Muscle layer of duodenum (tissue), 2 donors: ENCODE results near the gene MLIP.
"Not testable (repeated sequence)": the region's sequence is repeated elsewhere in the genome, so short reads cannot be mapped to it uniquely, and the experiment has no call there.

Experiments
- H3K27ac ChIP-seq: one replicate; pipeline ENCODE4 v1.7.0; 2013; ENCODE audit warnings: mild to moderate bottlenecking, low read length
- H3K27me3 ChIP-seq: one replicate; pipeline ENCODE4 v1.7.0; 2013; ENCODE audit warnings: low read depth, mild to moderate bottlenecking, control low read depth, low read length
- H3K36me3 ChIP-seq, 2 donors: one replicate each; pipeline ENCODE4 v1.7.0; 2013; ENCODE audit warnings: low read length in 2 of 2, control low read depth in 1 of 2, mild to moderate bottlenecking in 1 of 2; ENCODE audit not compliant: insufficient read depth in 2 of 2, control insufficient read depth in 1 of 2
- H3K4me1 ChIP-seq, 2 donors: one replicate each; pipeline ENCODE4 v1.7.0; 2013; ENCODE audit warnings: low read length in 2 of 2, mild to moderate bottlenecking in 2 of 2, control low read depth in 1 of 2, moderate library complexity in 1 of 2; ENCODE audit not compliant: insufficient read depth in 2 of 2, control insufficient read depth in 1 of 2
- H3K4me3 ChIP-seq, 2 donors: one replicate each; pipeline ENCODE4 v1.7.0; 2013; ENCODE audit warnings: low read length in 2 of 2, low read depth in 1 of 2, mild to moderate bottlenecking in 1 of 2
- H3K9me3 ChIP-seq, 2 donors: one replicate each; pipeline ENCODE4 v1.7.0; 2013; ENCODE audit warnings: low read length in 2 of 2, control low read depth in 1 of 2, mild to moderate bottlenecking in 1 of 2; ENCODE audit not compliant: control insufficient read depth in 1 of 2
- donor health status: healthy.

The MLIP gene

GRCh38 chr6:54234539-54234938, 123.3 kb downstream of the MLIP start:
- H3K4me3 ChIP-seq = no peak overlapping the region
- H3K9me3 ChIP-seq = no peaks in the 10 kb centered on the region
- no peaks in the 10 kb centered on the region for H3K4me1 ChIP-seq
- no peak overlapping the region for H3K27ac ChIP-seq
- H3K27me3 ChIP-seq = no peaks in the 10 kb centered on the region
- H3K36me3 ChIP-seq = no peaks in the 10 kb centered on the region

- H3K36me3 ChIP-seq = no peaks in the 10 kb centered on the region
- no peaks in the 10 kb centered on the region for H3K9me3 ChIP-seq
Observed at GRCh38 chr6:54236984-54237383, 125.7 kb downstream of the MLIP start.

GRCh38 chr6:54238396-54238795, 127.2 kb downstream of the MLIP start:
- no peak overlapping the region for H3K4me3 ChIP-seq
- H3K27me3 ChIP-seq = no peaks in the 10 kb centered on the region
- H3K36me3 ChIP-seq = no peaks in the 10 kb centered on the region
- H3K27ac ChIP-seq = no peak overlapping the region
- H3K9me3 ChIP-seq = no peaks in the 10 kb centered on the region
- no peaks in the 10 kb centered on the region for H3K4me1 ChIP-seq

More at GRCh38 chr6:54236984-54237383, 125.7 kb downstream of the MLIP start:
- no peaks in the 10 kb centered on the region for H3K4me1 ChIP-seq
- no peak overlapping the region for H3K27ac ChIP-seq
- H3K4me3 ChIP-seq = no peak overlapping the region
- no peaks in the 10 kb centered on the region for H3K27me3 ChIP-seq

DNA sequence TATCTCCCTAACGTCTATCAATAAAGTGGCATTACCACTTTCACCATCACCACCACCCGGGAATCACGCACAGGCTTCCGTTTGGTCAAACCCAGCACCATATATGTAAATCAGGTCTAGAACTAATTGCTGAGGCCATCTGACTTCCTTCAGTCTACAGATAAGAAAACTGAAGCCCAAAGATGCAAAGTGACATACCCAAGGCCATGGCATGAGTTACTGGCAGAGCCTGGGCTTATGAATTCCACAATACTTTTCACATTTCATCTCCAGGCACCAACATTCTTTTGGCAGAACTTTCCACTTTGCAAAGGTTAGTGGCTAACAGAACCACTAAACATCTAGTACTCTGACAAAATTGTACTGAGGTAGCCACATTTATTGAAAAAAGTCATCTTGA, 132.5 kb downstream of the MLIP start:
- Histone ChIP-seq H3K27ac (no peak overlapping the region), H3K4me3 (no peak overlapping the region), H3K36me3 (no peaks in the 10 kb centered on the region), H3K9me3 (no peaks in the 10 kb centered on the region), H3K27me3 (no peaks in the 10 kb centered on the region), H3K4me1 (no peaks in the 10 kb centered on the region)

GRCh38 chr6:54244430-54244829, 133.2 kb downstream of the MLIP start:
- Histone ChIP-seq H3K4me3 (no peak overlapping the region), H3K36me3 (no peaks in the 10 kb centered on the region), H3K27ac (no peak overlapping the region), H3K27me3 (no peaks in the 10 kb centered on the region), H3K9me3 (no peaks in the 10 kb centered on the region), H3K4me1 (no peaks in the 10 kb centered on the region)

GRCh38 chr6:54245265-54245664, 134.0 kb downstream of the MLIP start:
- no peak overlapping the region for H3K4me3 ChIP-seq
- H3K9me3 ChIP-seq = no peaks in the 10 kb centered on the region
- H3K4me1 ChIP-seq = no peaks in the 10 kb centered on the region
- no peaks in the 10 kb centered on the region for H3K36me3 ChIP-seq
- no peak overlapping the region for H3K27ac ChIP-seq
- H3K27me3 ChIP-seq = no peaks in the 10 kb centered on the region

DNA sequence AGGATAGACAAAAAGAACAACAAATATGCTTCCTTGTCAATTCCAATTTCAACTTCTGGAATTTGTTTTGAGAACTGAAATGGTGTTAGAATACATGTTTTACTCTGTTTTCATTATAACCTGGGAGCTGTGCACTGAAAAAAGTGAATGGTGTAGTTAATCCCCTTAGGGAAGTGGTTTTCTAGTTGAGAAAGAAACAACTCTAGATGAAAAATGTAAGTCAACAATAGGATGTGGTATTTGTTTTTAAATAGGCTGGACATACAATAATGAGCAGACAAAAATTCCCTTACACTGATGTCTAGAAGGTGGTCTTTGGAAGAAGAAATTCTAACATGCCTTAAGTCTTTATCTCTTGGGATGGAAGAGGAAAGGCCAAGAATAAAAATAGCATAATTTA, 137.1 kb downstream of the MLIP start:
- Histone ChIP-seq H3K36me3 (no peaks in the 10 kb centered on the region), H3K4me3 (no peak overlapping the region), H3K27ac (no peak overlapping the region), H3K4me1 (no peaks in the 10 kb centered on the region), H3K9me3 (no peaks in the 10 kb centered on the region), H3K27me3 (no peaks in the 10 kb centered on the region)

DNA sequence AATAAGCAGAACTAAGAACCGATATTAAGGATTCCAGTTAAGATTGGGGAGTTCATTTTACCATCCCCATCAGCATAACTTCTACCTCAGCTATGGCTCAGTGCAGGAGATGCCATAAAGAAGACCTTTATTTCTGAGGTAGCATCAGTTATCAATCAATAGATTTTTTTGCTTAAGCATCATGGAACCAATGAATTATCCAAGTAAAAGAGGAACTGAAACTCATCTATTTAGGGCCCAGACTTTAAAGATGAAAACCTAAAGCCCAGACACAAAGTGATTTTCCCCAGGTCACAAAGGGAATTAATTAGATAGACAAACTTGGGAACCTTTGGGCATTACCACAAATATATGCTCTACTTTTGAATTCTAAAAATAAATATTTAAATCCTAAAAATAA, 137.8 kb downstream of the MLIP start:
- H3K4me3 ChIP-seq = no peak overlapping the region
- H3K9me3 ChIP-seq = no peaks in the 10 kb centered on the region
- H3K36me3 ChIP-seq = no peaks in the 10 kb centered on the region
- no peaks in the 10 kb centered on the region for H3K4me1 ChIP-seq
- H3K27me3 ChIP-seq = no peaks in the 10 kb centered on the region
- no peak overlapping the region for H3K27ac ChIP-seq

GRCh38 chr6:54249812-54250211, 138.6 kb downstream of the MLIP start:
- H3K27me3 ChIP-seq, H3K27ac ChIP-seq, H3K36me3 ChIP-seq, H3K4me3 ChIP-seq, H3K4me1 ChIP-seq, H3K9me3 ChIP-seq: not testable (repeated sequence)

DNA sequence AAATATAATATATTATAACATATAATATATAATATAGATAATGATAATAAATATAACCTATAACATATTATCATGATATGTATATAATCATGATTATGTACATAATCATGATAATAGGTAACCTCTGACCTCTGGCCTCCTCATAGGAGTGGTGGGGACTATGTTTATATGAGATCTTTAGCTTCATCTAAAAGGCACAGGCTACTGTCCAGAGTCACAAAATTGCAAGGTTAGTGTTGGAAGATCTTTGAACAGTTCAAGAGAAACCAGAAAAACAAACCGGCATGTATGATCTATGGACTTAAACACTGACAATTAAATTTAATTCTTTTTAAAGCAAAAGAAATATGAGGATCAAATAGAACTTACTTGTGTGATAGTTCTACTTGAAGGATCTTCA, 141.3 kb downstream of the MLIP start:
- Histone ChIP-seq H3K27ac (no peak overlapping the region), H3K36me3 (no peaks in the 10 kb centered on the region), H3K27me3 (no peaks in the 10 kb centered on the region), H3K9me3 (no peaks in the 10 kb centered on the region), H3K4me3 (no peak overlapping the region), H3K4me1 (peaks cover 0 to 6% of the 10 kb centered on the region in 2 donors)

DNA sequence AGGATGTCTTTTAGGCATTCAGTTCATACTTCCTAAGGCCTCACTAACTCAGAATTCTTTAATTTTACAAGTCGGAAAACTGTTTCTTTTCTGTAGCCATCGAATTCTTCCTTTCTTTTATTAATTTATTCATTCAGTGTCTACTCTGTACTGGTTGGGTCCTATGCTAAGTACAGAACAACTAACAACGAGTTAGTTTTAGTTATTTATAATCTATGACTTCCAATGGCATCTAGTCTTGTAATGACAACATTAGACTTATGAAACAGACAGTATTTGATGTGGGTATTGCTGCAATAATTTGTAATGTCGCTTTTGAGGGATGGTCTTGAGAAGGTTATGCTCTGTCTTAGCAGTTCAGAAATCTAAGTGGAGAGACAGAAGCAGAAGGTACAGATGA, 141.7 kb downstream of the MLIP start:
- H3K4me1 ChIP-seq = peaks cover 0 to 6% of the 10 kb centered on the region in 2 donors
- no peak overlapping the region for H3K4me3 ChIP-seq
- H3K27me3 ChIP-seq = no peaks in the 10 kb centered on the region
- no peaks in the 10 kb centered on the region for H3K9me3 ChIP-seq
- no peak overlapping the region for H3K27ac ChIP-seq
- H3K36me3 ChIP-seq = no peaks in the 10 kb centered on the region

GRCh38 chr6:54254886-54255285, 143.6 kb downstream of the MLIP start:
- no peaks in the 10 kb centered on the region for H3K27me3 ChIP-seq
- H3K4me3 ChIP-seq = no peak overlapping the region
- peaks cover 0 to 6% of the 10 kb centered on the region in 2 donors for H3K4me1 ChIP-seq
- H3K27ac ChIP-seq = no peak overlapping the region
- H3K36me3 ChIP-seq = no peaks in the 10 kb centered on the region
- no peaks in the 10 kb centered on the region for H3K9me3 ChIP-seq
